GM19395 (cell line): ENCODE measurements around the gene PSG6.
"Not testable (repeated sequence)": the region's sequence is repeated elsewhere in the genome, so short reads cannot be mapped to it uniquely, and the experiment has no call there.

Experiments
- ATAC-seq: cut with Tn5 transposase; IDR thresholded peaks from one replicate; pipeline ENCODE4 v1.9.1; 2021; ENCODE audit warnings: mild to moderate bottlenecking, moderate library complexity; ENCODE audit not compliant: unreplicated experiment

The PSG6 gene

DNA sequence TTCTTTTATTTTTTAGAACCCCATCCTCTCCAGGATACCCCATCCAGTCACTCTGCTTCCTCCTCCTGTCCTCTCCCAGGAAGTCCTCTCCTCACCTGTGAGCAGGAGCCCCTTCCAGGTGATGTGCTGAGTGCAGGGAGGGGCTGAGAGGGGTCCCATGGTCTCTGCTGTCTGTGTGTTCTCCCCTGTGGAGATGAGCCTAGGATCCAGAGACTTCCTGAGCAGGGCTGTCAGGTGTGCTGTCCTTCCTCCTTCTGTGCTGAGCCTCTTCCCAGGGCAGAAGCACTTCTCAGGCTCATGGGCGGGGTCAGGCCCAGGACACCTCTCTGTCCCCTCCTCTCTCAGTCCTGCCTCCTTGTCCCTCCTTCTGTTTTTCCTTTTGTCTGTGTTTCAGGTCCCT lies at the start of gene PSG6:
Gene PSG6, minus strand, starts transcription at position 261 of the 400 bp plus-strand sequence. Its CDS starts 102 bp downstream, at position 159.
- ATAC-seq, result not testable (repeated sequence)

DNA sequence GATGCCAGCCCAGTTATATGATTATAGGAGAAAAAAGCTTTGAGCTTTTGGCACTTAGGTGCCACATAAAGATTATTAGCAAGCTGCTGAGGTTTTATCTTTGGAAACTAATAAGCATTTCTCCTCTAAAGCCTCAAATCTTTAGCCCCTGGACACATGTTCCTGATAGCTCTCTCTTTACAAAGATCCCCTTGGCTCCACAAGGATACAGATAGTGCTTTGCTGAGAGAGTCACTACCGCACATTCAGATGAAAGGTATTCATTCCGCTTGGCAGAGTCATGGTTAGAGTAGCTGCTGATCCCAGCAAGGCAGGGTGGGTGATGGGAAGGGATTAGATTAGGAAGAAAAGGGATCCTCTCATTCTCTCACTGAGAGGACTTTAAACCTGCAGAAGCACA lies 47.5 kb upstream of the PSG6 start:
- no peak for ATAC-seq

DNA sequence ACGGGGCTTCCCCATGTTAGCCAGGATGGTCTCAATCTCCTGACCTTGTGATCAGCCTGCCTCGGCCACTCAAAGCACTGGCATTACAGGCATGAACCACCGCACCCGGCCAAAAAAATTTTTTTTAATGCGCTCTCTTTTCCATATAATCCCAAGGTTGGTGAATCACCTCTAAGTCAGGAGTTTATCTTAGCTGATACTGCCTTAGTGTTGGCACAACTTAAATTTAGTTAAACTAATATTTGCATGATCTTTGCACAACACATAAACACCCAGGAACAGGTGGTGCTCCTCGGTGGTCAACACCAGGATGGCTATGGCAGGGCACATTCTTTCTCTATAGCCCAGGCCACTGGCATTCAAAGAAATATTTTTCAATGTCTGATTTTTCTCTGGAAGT lies 43.4 kb upstream of the PSG6 start:
- no peak for ATAC-seq

DNA sequence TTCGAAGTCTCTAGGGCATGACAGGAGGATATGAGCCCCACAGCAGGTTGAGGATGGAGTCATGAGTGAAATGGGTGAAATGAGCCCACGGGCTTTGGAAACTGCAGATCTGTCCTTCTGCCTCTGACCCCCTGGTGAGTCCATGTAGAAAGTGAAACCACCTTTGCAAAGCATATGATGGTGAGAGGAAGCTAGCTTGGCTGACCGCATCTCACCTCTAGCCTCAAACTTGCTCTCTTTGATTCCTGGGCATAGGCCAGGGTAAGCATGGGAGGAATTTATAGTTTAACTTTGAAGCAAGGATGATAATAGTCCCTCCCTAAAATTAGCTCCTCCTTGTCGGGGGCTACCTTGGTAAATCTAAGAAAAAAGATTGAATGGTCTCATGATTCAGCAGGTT lies 34.4 kb upstream of the PSG6 start:
- ATAC-seq, result not testable (repeated sequence)

DNA sequence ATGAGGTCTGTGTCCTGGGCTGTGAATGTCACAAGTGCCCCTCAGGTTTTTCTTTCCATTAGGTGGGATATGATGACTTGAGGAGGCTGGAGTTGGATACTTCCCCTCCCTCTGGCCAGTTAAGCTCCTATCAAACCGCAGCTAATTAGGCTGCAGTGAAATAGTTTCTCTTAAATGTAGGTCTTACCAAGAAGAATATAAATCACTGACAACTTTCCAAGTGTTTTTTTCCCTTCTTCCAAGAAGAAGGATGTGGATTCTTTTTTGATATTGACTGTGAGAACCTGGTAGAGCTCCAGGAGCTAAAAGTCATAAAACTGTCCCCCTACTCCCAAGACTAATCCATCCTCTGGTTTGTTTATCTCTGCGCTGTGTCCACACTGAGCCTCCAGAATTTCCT lies 33.8 kb upstream of the PSG6 start:
- not testable (repeated sequence) for ATAC-seq

DNA sequence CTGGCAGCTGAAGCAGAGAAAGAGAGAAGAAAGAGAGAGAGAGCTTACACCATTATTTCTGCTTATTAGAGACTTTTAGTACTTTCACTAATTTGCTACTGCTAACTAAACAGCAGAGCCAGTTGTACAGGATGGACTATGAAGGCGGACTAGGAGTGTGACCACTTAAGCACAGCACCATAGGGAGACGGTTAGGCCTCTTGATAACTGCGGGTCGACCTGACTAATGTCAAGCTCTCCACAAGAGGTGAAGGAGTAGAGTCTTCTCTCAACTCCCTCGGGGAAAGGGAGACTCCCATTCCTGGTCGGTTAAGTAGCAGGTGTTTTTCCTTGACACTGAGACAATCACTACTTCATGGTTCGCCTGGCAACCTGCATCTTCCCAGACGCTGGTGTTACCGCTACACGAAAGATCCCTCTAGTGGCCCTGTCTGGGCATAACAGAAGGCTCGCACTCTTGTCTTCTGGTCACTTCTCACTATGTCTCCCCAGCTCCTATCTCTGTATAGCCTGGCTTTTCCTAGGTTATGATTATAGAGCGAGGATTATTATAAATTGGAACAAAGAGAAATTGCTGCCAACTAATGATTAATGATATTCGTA lies 24.6 kb upstream of the PSG6 start:
- no peak for ATAC-seq

DNA sequence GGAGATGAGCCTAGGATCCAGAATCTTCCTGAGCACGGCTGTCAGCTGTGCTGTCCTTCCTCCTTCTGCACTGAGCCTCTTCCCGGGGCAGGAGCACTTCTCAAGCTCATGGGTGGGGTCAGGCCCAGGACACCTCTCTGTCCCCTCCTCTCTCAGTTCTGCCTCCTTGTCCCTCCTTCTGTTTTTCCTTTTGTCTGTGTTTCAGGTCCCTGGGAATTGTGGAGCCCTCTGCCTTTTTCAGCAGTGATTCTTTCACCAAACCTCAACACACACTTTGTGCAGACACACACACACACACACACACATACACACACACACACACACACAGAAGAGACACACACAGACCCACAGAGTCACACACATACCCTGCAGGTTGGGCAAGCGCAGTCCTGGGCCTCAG lies 19.4 kb upstream of the PSG6 start, which contains the start of gene PSG7:
Gene PSG7, minus strand, starts transcription at position 101 of the 400 bp plus-strand sequence. CDS start 131 bp downstream, outside the sequence.
- not testable (repeated sequence) for ATAC-seq

DNA sequence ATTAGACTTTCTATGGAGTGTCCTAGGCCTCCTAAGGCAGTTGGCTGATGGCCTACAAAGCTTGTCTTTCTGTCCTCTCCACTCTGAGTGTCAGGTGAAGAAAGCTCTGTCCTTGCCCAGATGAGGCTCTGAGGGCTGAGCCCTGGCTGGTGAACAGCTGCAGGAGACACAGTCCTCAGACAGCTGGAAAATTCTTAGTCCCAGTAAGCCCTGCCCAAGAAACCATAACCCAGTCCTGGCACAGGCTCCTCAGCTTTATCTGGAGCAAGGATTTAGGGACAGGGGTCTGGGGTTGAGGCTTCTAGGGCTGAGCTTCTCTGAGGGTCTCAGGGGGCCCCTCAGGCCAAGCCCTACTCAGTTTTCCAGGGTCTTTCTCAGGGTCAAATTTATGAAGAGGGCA lies 17.0 kb upstream of the PSG6 start:
- ATAC-seq, result not testable (repeated sequence)

DNA sequence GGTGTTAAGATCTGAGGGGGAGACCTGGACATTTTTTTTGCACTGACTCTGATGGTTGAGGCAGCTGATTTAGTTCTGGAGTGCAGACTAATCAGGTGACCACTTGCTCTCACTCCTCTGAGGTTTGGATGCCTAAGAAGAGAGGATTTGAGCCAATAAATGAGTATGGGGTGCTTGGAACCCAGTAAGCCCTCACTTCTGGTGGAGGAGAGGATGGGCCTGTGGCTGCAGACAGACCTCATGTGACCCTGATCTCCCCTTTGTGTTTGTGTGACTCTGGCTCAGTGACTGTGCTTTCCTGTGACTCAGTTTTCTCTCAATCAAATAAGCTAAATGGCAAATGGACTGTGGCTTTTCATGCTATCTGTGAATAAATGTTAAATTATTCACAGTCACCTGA lies 16.5 kb upstream of the PSG6 start:
- not testable (repeated sequence) for ATAC-seq

DNA sequence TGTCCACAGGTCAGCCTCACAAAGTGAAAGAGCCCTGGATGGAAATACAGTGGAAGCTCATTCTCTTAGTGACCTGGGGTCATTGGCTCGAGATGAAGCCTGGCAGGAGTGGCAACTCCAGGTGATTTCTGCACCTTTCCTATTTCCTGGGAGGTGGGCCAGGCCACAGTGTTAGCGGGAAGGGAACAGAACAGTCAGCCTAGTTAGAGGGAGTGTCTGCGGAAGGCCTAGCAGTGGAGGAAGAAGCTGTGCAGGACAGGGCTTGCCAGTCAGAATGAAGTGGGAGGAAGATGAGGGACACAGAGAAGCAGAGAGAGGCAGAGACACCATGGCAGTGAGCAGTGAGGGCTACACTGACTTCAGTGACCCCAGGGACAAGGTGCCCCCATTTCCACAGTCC lies 15.7 kb upstream of the PSG6 start:
- not testable (repeated sequence) for ATAC-seq

DNA sequence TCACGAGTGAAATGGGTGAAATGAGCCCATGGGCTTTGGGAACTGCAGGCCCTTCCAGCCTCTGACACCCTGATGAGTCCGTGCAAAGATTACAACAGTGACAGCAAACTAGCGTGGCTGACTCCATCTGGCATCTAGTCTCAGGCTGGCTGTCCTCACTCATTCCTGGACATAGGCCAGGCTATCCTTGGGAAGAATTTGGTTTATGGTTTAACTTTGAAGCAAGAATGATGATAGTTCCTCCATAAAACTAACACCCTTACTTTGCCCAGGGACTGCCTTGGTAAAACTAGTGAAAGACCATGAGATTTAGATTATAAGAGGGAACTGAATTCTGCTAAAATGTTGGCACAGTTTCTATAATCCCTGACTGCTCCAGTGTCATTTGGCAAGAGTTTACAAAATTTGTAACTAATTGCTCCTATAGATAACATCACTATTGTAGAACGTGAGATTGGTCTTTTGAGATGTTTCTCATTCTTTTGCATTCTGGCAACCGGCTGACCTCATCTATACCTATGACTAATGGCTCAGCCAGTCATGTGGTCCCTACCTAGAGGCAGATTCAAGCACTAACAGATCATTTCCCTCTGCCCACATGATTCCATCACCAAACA lies 14.9 kb upstream of the PSG6 start:
- ATAC-seq, result not testable (repeated sequence)

DNA sequence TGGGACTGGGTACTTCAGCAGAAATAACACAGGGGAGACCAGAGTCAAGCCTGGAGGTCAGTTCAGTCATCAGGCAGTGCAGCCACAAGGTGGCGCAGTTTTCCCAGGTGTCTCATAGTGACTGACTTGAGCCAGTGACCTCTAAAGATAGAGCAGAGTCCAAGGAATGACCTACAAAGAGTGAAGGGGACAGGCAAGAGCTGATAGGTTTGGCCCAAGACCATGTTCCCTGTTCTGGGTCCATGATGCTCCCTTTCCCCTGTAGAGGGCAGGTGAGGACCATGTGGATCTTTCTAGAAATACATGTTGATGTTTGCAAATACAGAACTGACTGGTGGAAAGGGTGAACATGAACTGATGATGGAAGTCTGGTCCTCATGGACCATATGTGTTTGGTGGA lies 12.5 kb upstream of the PSG6 start:
- ATAC-seq, result not testable (repeated sequence)

DNA sequence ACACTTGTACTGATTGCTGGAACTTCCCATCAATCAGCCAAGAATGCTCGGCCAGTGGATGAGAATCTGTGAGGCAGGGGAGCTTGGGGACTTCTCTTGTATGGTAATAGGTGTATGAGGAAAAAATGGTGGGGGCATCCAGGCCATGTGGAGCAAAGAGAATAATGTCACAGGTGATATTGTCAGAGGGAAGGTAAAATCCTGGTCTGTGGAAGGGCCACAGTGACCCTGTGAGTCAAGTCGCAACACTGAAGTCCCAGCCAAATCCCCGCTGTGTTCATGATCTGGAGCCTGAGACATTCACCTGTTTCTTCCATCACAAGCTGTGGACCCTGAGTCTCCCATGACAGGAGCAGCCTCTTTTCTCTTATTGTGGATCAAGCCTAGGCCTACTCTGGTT lies 11.2 kb upstream of the PSG6 start:
- no peak for ATAC-seq

DNA sequence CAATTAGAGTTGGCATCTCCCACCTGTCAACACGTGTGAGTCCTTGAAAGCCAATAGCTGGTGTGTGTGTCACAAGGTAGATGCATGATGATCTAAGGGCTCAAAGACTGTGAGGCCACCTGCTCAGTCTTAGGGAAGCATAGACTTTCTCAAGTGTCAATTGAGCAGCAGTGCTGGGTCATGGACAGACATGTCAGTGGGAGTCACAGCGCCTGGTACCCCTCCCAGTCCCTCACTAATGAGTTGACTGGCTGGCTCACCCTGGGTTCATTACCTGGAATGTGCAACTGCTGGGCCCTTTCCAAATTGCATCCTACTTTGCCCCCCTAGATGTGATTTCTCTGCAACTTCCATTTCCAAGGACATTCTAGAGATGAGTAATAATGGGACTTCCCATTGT lies 9.1 kb upstream of the PSG6 start:
- no peak for ATAC-seq

DNA sequence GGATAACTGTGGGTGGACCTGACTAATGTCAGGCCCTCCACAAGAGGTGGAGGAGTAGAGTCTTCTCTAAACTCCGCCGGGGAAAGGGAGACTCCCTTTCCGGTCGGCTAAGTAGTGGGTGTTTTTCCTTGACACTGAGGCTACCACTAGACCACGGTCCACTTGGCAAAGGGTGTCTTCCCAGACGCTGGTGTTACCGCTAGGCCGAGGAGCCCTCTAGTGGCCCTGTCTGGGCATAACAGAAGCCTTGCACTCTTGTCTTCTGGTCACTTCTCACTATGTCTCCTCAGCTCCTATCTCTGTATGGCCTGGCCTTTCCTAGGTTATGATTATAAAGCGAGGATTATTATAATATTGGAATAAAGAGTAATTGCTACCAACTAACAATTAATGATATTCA lies 5.4 kb upstream of the PSG6 start:
- not testable (repeated sequence) for ATAC-seq

DNA sequence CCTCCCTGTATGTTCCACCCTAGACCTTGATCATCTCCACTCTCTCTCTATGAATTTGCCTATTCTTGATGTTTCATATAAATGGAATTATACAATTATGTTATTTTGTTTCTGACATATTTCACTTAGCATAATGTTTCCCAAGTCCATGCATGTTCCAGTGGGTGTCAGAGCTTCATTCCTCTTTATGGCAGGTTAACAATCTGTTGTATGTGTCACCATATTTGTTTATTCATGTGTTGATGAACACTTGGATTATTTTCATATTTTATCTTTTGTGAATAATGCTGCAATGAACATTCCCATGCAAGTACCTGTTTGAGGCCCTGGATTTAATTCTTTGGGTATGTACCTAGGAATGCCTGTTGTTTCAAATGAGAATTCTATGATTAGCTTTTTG lies 3.3 kb upstream of the PSG6 start:
- ATAC-seq, result not testable (repeated sequence)

DNA sequence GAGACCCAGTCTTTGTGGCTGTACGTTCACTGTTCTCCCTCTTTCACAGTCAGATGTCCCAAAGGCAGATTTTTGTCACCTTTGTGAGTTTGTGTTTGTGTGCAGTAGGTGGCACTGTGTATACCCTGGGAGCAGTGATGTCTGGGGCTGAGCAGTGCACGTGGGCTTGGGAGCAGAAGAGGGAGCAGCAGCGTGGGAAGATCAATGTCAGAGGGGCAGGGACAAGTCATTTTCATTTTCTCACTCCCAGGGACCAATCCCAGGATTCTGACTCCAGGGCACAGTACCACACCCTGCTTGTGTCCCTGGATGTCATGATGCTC lies 2.0 kb upstream of the PSG6 start:
- ATAC-seq, result no peak

DNA sequence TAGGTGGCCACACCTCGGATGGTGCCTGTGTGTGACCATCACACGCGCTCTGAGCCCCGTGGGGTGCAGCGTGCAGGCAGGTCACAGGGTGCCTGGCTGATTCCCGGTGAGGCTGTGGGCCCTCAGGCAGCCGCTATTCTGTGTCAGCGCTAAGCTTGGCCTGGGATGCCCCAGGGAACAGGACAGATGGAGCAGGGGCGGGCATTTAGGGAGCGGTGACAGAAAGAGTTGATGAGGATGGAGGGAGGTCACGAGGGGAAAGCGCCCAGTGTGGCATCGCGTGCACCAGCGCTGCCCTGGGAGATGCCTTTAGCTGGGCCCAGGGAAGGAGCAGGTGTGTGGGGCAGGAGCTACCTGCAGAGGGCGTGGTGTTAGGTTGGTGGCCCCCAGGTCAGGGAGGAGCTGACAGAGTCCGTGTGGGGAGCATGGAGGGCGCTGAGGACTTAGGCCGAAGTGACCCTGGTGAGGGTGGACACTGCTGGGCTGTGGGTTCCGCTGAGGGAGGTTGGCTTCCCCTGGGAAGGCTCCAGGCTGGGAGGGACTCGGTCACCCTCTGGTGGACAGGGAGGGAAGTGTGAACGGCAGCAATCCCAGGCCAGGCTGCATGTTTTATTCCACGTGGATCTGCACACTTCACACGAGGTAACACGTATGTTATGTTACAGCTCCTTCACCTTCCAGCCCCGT lies 1.5 kb upstream of the PSG6 start:
- ATAC-seq, result not testable (repeated sequence)

DNA sequence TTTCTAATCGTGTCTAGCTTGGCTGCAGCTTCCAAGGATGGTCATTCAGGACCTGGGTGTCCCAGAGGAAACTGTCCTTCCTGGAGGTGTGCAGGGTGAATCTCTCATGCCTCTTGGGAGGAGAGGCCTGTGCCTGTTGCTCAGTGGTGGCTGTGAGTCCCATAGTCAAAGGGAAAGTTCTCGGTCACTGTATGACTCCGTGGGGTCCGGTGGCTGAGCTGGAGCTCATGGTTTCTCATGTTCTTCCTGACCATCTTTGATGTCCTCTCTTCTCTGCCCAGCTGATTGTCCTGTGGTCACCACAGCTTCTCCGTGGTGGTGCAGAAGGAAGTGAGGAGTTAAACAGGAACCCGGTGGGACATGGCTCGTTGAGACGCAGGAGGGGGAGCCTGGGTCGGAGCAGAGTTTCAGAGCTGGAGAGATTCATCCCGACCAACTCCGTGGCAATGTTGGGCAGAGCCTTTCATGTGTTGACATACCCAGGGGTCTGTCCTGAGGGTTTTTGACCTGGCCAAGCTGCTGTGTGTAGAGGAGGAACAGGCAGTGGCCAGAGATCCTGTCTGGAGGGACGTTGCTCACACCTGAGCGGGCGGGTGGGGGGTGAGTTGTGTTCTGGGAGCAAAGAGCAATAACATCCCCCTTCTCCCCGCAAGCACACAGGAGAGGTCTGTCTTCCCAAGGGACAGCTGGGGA lies 829 bp upstream of the PSG6 start:
- ATAC-seq, result not testable (repeated sequence)

DNA sequence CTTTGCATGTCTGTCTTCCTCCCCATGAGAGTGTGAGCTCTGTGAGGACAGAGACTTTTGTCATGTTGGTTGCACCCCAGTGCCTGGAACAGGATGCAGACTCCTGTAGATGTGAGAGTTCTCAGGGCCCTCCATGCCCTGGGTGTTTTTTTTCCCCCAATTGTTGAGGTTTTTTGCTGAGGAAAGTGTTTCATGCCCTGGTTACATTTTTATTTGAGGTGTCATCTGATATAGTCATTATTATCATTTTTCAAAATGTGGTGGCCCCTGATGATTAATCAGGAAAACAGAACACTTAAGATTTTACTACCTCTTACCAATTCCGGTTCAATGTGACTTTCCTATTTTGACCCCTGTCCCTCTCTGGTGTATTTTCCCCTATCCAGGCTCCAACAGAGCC lies 763 bp downstream of the PSG6 start:
- ATAC-seq, result not testable (repeated sequence)

DNA sequence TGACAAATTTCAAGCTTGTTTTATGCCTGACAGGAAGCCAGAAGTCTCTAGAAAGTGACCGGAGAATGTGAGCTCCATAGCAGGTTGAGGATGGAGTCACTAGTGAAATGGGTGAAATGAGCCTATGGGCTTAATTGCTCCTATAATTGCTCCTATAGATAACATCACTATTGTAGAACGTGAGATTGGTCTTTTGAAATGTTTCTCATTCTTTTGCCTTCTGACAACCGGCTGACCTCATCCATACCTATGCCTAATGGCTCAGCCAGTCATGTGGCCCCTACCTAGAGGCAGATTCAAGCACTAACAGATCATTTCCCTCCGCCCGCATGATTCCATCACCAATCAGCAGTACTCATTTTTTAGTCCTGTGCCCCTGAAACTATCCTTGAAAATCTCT lies 4.2 kb downstream of the PSG6 start:
- not testable (repeated sequence) for ATAC-seq

DNA sequence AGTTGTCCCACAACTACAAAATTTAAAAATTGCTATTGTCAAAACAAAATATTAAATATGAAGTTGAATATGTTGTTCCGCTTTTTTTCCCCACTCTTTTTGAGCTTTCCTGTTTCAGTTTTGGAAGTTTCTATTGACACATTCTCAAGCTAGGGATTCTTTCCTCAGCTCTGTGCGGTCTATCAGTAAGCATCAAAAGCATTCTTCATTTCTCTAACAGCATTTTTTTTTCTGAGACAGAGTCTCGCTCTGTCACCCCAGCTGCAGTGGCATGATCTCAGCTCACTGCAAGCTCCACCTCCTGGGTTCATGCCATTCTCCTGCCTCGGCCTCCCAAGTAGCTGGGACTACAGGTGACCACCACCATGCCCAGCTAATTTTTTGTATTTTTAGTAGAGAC lies 4.8 kb downstream of the PSG6 start:
- not testable (repeated sequence) for ATAC-seq
